Measurements from ENCODE around the gene OXSR1.
"Not testable (repeated sequence)": the region's sequence is repeated elsewhere in the genome, so short reads cannot be mapped to it uniquely, and the experiment has no call there.

Gene OXSR1

GRCh38 chr3:38146504-38146903, 18.8 kb upstream of the OXSR1 start:
- no peak for DNase-seq

- no peak for DNase-seq
Observed at GRCh38 chr3:38147421-38147820, 17.9 kb upstream of the OXSR1 start.

- DNase-seq = no peak
Observed at GRCh38 chr3:38148311-38148882, 16.9 kb upstream of the OXSR1 start.

GRCh38 chr3:38149708-38150107, 15.6 kb upstream of the OXSR1 start:
- no peak for DNase-seq

- DNase-seq = no peak
Observed at GRCh38 chr3:38150780-38151528, 14.4 kb upstream of the OXSR1 start.

GRCh38 chr3:38151667-38152265, 13.6 kb upstream of the OXSR1 start:
- no peak for DNase-seq

- no peak for DNase-seq
Observed at GRCh38 chr3:38152609-38153008, 12.7 kb upstream of the OXSR1 start.

GRCh38 chr3:38153221-38153620, 12.1 kb upstream of the OXSR1 start:
- DNase-seq = no peak

GRCh38 chr3:38154033-38154494, 11.3 kb upstream of the OXSR1 start:
- DNase-seq = no peak

- DNase-seq = no peak
Observed at GRCh38 chr3:38154625-38155255, 10.6 kb upstream of the OXSR1 start.

- DNase-seq = no peak
Observed at GRCh38 chr3:38155825-38156224, 9.5 kb upstream of the OXSR1 start.

GRCh38 chr3:38157117-38157516, 8.2 kb upstream of the OXSR1 start:
- DNase-seq = no peak

GRCh38 chr3:38157595-38157994, 7.7 kb upstream of the OXSR1 start:
- DNase-seq = no peak

- no peak for DNase-seq
Observed at GRCh38 chr3:38158472-38158871, 6.9 kb upstream of the OXSR1 start.

- not testable (repeated sequence) for DNase-seq
Observed at GRCh38 chr3:38160704-38161103, 4.6 kb upstream of the OXSR1 start.

- DNase-seq = no peak
Observed at GRCh38 chr3:38163117-38163840, 2.1 kb upstream of the OXSR1 start.

- no peak for DNase-seq
Observed at GRCh38 chr3:38163841-38164642, 1.3 kb upstream of the OXSR1 start.

- no peak for DNase-seq
Observed at GRCh38 chr3:38164643-38164951, 740 bp upstream of the OXSR1 start.

- peak; percentile 55 for DNase-seq
Observed at GRCh38 chr3:38165722-38166387, 518 bp downstream of the OXSR1 start.

- DNase-seq = no peak
Observed at GRCh38 chr3:38167591-38167990, 2.3 kb downstream of the OXSR1 start.

- no peak for DNase-seq
Observed at GRCh38 chr3:38168151-38169026, 3.1 kb downstream of the OXSR1 start.

All from retina (tissue), 1 donor.